Adrenal gland (tissue), 5 donors: ENCODE measurements around the gene TEKTIP1.

ENCODE experiments used
- POLR2A ChIP-seq, 2 donors: fragments of 450-650 bp; IDR thresholded peaks; one replicate each; pipeline ENCODE4 v1.6.1; 2017; ENCODE audit warnings: antibody characterized with exemption in 2 of 2, mild to moderate bottlenecking in 2 of 2, moderate library complexity in 1 of 2
- TF ChIP-seq, protein P1 (sequence below), 6 experiments: fragments of 450-650 bp in 4 of 6; fragments of 200-600 bp in 2 of 6; sonication (generic) in 1 of 6; IDR thresholded peaks; 1 replicate in 5 of 6; 2 replicates in 1 of 6; pipeline versions ENCODE4 v1.5.1 to v1.8.0; 2016 to 2021; ENCODE audit warnings: antibody characterized with exemption in 6 of 6, mild to moderate bottlenecking in 2 of 6, moderate library complexity in 1 of 6
- donor health status: DM: no; HTN: no; CAD: no.

DNA sequence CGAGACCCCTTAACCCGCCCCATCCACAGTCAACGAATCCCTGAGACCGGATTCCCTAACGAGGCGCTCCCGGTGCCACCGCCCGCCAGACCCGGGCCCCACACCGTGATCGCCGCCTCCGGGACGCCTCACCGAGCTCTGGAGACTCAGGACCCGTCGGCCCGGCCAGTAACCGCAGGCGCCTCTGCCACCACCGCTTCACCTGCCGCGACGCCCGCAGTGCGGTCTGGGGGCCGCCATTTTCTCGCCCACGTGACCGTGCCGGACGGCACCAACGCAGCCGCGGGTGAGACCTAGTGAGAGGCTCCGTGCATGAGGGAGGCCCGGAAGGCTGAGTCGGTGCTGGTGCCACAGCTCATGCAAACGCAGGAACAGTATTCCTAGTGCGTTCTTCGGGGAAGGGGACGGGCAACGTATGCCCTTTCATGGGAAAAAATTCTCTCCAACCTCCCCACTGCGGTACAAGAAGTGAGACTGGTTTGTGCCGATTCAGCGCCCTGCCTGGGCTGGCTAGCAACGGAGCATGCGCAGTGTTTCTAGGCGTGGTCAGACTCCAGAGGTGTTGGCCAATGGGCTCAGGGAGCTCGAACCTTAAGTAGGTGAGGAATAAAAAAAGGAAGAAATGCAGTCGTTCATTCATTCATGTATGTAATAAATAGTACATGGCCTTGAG is 38.4 kb upstream of the TEKTIP1 start, which contains the start of gene DOHH:
- TF ChIP-seq, protein P1, sequence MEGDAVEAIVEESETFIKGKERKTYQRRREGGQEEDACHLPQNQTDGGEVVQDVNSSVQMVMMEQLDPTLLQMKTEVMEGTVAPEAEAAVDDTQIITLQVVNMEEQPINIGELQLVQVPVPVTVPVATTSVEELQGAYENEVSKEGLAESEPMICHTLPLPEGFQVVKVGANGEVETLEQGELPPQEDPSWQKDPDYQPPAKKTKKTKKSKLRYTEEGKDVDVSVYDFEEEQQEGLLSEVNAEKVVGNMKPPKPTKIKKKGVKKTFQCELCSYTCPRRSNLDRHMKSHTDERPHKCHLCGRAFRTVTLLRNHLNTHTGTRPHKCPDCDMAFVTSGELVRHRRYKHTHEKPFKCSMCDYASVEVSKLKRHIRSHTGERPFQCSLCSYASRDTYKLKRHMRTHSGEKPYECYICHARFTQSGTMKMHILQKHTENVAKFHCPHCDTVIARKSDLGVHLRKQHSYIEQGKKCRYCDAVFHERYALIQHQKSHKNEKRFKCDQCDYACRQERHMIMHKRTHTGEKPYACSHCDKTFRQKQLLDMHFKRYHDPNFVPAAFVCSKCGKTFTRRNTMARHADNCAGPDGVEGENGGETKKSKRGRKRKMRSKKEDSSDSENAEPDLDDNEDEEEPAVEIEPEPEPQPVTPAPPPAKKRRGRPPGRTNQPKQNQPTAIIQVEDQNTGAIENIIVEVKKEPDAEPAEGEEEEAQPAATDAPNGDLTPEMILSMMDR (IDR thresholded peaks at IDR 0.05) = no peak
- TF ChIP-seq POLR2A (IDR thresholded peaks at IDR 0.05) = peak; percentile 44 to 47
